Spleen (tissue), 7 donors: ENCODE data around the gene SH3RF1.

Experiments used
- CTCF ChIP-seq, 11 experiments: fragments of 200-600 bp in 7 of 11; fragments of 450-650 bp in 4 of 11; sonication (generic) in 4 of 11; IDR thresholded peaks in 8 of 11; conservative IDR thresholded peaks in 3 of 11; 1 replicate in 7 of 11; 2 replicates in 4 of 11; pipeline versions ENCODE4 v1.4.0 to v1.8.0; 2016 to 2021; ENCODE audit warnings: antibody characterized with exemption in 11 of 11, inconsistent platforms in 4 of 11, mild to moderate bottlenecking in 1 of 11
- POLR2AphosphoS5 ChIP-seq, 3 donors: sonication (generic); formaldehyde crosslinking; IDR thresholded peaks; one replicate each; pipeline ENCODE4 v1.5.1; 2017; ENCODE audit warnings: antibody characterized with exemption in 3 of 3
- donor health status: DM: no; HTN: no; CAD: no; lungs with moderate emphysema.
- donor health status: DM: no; HTN: no; CAD: no.
- donor health status: DM: no; HTN: no; CAD: no.

- TF ChIP-seq CTCF (IDR thresholded peaks at IDR 0.05 in 8 of 11, conservative IDR thresholded peaks at IDR 0.05 in 3 of 11) (no peak), POLR2AphosphoS5 (IDR thresholded peaks at IDR 0.05) (no peak)
Measured at GRCh38 chr4:169147191-169147590, 123.6 kb downstream of the SH3RF1 start.
